A549 (cell line): Measurements from ENCODE around the gene FCRL4. TPM values are rescaled to one million over a fixed set of nuclear protein-coding genes. Genes with fewer than 3 reads are reported as not detected.

Experiments used
- ATAC-seq, 2 experiments: fragments of 200-7000 bp in 1 of 2; fragments of >200 bp in 1 of 2; cut with Nextera tagmentation in 1 of 2; cut with Tn5 transposase in 1 of 2; 3 replicates each; pipeline versions ENCODE4 v1.8.0 to v1.9.1; 2018 to 2020; ENCODE audit warnings: mild to moderate bottlenecking in 1 of 2, moderate library complexity in 1 of 2
- CTCF ChIA-PET: fragments of 300-600 bp; sonication (Branson Sonifier 250); formaldehyde crosslinking; extraction: SDS; loops from one replicate; lab custom pipeline; 2021; ENCODE audit warnings: antibody characterized with exemption, inconsistent platforms; lab: Yijun Ruan, JAX
- POLR2A ChIA-PET: fragments of 350-600 bp; formaldehyde crosslinking; extraction: SDS; loops from one replicate; lab custom pipeline; 2021; ENCODE audit warnings: antibody characterized with exemption, inconsistent platforms; lab: Yijun Ruan, JAX
- DNase-seq, 2 experiments: peaks; one replicate each; pipeline versions ENCODE4 v3.0.0 to v3.0.0-alpha.2; 2011 to 2016; ENCODE audit warnings: low read depth in 1 of 2, low spot score in 1 of 2
- FAIRE-seq: peaks from 2 replicates; lab custom pipeline; 2011; peaks lifted over from hg19 to GRCh38; lab: Jason Lieb, UNC
- H3K27ac ChIP-seq, 2 experiments: fragments of >200 bp; sonication (Bioruptor Twin); formaldehyde crosslinking; 3 replicates each; pipeline ENCODE4 v1.5.1; 2016 to 2017
- H3K4me1 ChIP-seq: fragments of >200 bp; sonication (Bioruptor Twin); formaldehyde crosslinking; 3 replicates; pipeline ENCODE4 v1.6.1; 2016
- H3K4me2 ChIP-seq: fragments of >200 bp; sonication (Bioruptor Twin); formaldehyde crosslinking; 3 replicates; pipeline ENCODE4 v1.6.1; 2016
- H3K4me3 ChIP-seq: fragments of >200 bp; sonication (Bioruptor Twin); formaldehyde crosslinking; 3 replicates; pipeline ENCODE4 v1.5.1; 2016
- H3K9me3 ChIP-seq: fragments of >200 bp; sonication (Bioruptor Twin); formaldehyde crosslinking; 3 replicates; pipeline ENCODE4 v1.6.1; 2016
- CEBPB ChIP-seq, 2 experiments: fragments of >200 bp in 1 of 2; sonication (Bioruptor Twin) in 1 of 2; formaldehyde crosslinking in 1 of 2; IDR thresholded peaks; 2 replicates each; pipeline ENCODE4 v1.6.1; 2012 to 2016
- EP300 ChIP-seq, 2 experiments: fragments of >200 bp; sonication (Bioruptor Twin); formaldehyde crosslinking; IDR thresholded peaks; 2 replicates in 1 of 2; 3 replicates in 1 of 2; pipeline ENCODE4 v1.6.1; 2016 to 2017
- ESRRA ChIP-seq: fragments of 150-350 bp; IDR thresholded peaks from 2 replicates; pipeline ENCODE4 v1.6.1; 2014; ENCODE audit warnings: mild to moderate bottlenecking, low read length, borderline replicate concordance
- GATA3 ChIP-seq: IDR thresholded peaks from 2 replicates; pipeline ENCODE4 v1.6.1; 2012; ENCODE audit warnings: borderline replicate concordance
- HEYL ChIP-seq: fragments of 250-450 bp; sonication (Bioruptor Pico); IDR thresholded peaks from 2 replicates; pipeline ENCODE4 v1.8.0; 2021; ENCODE audit warnings: mild to moderate bottlenecking, moderate library complexity
- HOXB13 ChIP-seq: fragments of 250-450 bp; sonication (Bioruptor Pico); IDR thresholded peaks from 2 replicates; pipeline ENCODE4 v1.5.0; 2020; ENCODE audit warnings: low read depth, mild to moderate bottlenecking, moderate library complexity
- KDM1A ChIP-seq: fragments of 200-600 bp; sonication (generic); IDR thresholded peaks from 2 replicates; pipeline ENCODE4 v1.6.1; 2016; ENCODE audit warnings: low read depth, mild to moderate bottlenecking
- KDM5A ChIP-seq: fragments of 200-600 bp; sonication (generic); IDR thresholded peaks from 2 replicates; pipeline ENCODE4 v1.6.1; 2016; ENCODE audit warnings: antibody characterized with exemption, mild to moderate bottlenecking
- MYC ChIP-seq: IDR thresholded peaks from 2 replicates; pipeline ENCODE4 v1.6.1; 2012; ENCODE audit warnings: mild to moderate bottlenecking, inconsistent platforms, low read length, improper control_type of control experiment, borderline replicate concordance
- NR3C1 ChIP-seq: fragments of >200 bp; sonication (Bioruptor Twin); formaldehyde crosslinking; IDR thresholded peaks from 3 replicates; pipeline ENCODE4 v1.6.1; 2017
- RARB ChIP-seq: fragments of 250-450 bp; sonication (Bioruptor Pico); IDR thresholded peaks from 2 replicates; pipeline ENCODE4 v1.8.0; 2021; ENCODE audit warnings: mild to moderate bottlenecking, moderate library complexity
- RCOR1 ChIP-seq: fragments of 150-350 bp; IDR thresholded peaks from 2 replicates; pipeline ENCODE4 v1.6.1; 2014; ENCODE audit warnings: antibody characterized with exemption, low read length, low read depth
- RNF2 ChIP-seq: fragments of 200-600 bp; sonication (generic); IDR thresholded peaks from 2 replicates; pipeline ENCODE4 v1.6.1; 2016; ENCODE audit warnings: low read depth, mild to moderate bottlenecking, antibody characterized with exemption, moderate library complexity, borderline replicate concordance
- SMC3 ChIP-seq: fragments of >200 bp; sonication (Bioruptor Twin); formaldehyde crosslinking; IDR thresholded peaks from 3 replicates; pipeline ENCODE4 v1.6.1; 2018; ENCODE audit warnings: inconsistent platforms
- SREBF2 ChIP-seq: fragments of 450-650 bp; IDR thresholded peaks from 2 replicates; pipeline ENCODE4 v1.6.1; 2014; ENCODE audit warnings: mild to moderate bottlenecking, moderate library complexity
- ZC3H11A ChIP-seq: fragments of 450-650 bp; IDR thresholded peaks from 2 replicates; pipeline ENCODE4 v1.6.1; 2014; ENCODE audit warnings: antibody characterized with exemption, mild to moderate bottlenecking
- WGBS: methylation state at CpG from one replicate; pipeline ENCODE4 v1.1.6; 2017; ENCODE audit errors: missing lambda C conversion rate; 5-methylcytosine and 5-hydroxymethylcytosine counted together
- polyA plus RNA-seq, 4 experiments: library from polyadenylated mRNA; depleted of rRNA in 3 of 4; stranded (reverse); fragments of >200 nt; fragmentation: RNase III in 1 of 4; extraction: RNeasy Plus Mini Kit Qiagen cat#74134 plus additional on column Dnase treatment in 1 of 4; gene quantifications; 2 replicates in 3 of 4; 3 replicates in 1 of 4; pipeline ENCODE4 v1.2.3, GENCODE V29; 2011 to 2017
- TF ChIP-seq, protein P1 (sequence below): fragments of 450-650 bp; IDR thresholded peaks from 2 replicates; pipeline ENCODE4 v1.6.1; 2014; ENCODE audit warnings: antibody characterized with exemption
- TF ChIP-seq, protein P2 (sequence below): IDR thresholded peaks from 2 replicates; pipeline ENCODE4 v1.6.1; 2012
- TF ChIP-seq, protein P3 (sequence below): fragments of 250-450 bp; sonication (Bioruptor Pico); IDR thresholded peaks from 2 replicates; pipeline ENCODE4 v1.5.0; 2020; ENCODE audit warnings: low read depth, mild to moderate bottlenecking, moderate library complexity
- TF ChIP-seq, protein P4 (sequence below): fragments of >200 bp; sonication (Bioruptor Twin); formaldehyde crosslinking; IDR thresholded peaks from 3 replicates; pipeline ENCODE4 v1.6.1; 2016
- TF ChIP-seq, protein P5 (sequence below): fragments of 200-600 bp; sonication (generic); IDR thresholded peaks from 2 replicates; pipeline ENCODE4 v1.6.1; 2016; ENCODE audit warnings: antibody characterized with exemption, mild to moderate bottlenecking, moderate library complexity

The FCRL4 gene
- polyA plus RNA-seq, 2 of the 4 experiments (the other 2 are of a cell fraction) = not detected

DNA sequence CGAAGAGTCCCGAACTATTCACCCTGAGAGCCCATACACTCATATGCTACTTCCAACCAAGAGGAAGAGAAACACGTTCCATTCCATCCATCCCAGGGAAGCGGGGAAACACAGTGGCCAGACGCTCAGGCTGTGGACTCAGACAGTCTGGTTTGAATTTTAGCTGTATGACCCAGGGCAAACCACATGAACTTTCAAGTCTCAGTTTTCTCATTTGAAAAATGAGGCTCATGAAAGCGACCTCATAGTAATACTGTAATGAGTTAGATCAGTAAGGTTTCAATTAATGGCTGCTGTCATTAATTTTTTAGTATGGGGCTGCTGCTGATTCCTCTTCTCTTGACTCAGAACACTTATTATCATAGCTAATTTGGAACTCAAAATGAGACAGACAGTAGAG is 1.5 kb downstream of the FCRL4 start:
- 0% methylated on average over 6 of the region's 6 CpGs for WGBS
- H3K4me3 ChIP-seq = no peak overlapping the region
- H3K27ac ChIP-seq = no peak overlapping the region
- TF ChIP-seq SMC3 (no peak), ZC3H11A (no peak), RNF2 (no peak), GATA3 (no peak), HOXB13 (CRISPR knock-in tag) (no peak), RARB (CRISPR knock-in tag) (no peak), HEYL (CRISPR knock-in tag) (no peak)
- TF ChIP-seq, protein P1, sequence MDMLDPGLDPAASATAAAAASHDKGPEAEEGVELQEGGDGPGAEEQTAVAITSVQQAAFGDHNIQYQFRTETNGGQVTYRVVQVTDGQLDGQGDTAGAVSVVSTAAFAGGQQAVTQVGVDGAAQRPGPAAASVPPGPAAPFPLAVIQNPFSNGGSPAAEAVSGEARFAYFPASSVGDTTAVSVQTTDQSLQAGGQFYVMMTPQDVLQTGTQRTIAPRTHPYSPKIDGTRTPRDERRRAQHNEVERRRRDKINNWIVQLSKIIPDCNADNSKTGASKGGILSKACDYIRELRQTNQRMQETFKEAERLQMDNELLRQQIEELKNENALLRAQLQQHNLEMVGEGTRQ = no peak
- TF ChIP-seq, protein P2, sequence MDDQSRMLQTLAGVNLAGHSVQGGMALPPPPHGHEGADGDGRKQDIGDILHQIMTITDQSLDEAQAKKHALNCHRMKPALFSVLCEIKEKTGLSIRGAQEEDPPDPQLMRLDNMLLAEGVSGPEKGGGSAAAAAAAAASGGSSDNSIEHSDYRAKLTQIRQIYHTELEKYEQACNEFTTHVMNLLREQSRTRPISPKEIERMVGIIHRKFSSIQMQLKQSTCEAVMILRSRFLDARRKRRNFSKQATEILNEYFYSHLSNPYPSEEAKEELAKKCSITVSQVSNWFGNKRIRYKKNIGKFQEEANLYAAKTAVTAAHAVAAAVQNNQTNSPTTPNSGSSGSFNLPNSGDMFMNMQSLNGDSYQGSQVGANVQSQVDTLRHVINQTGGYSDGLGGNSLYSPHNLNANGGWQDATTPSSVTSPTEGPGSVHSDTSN = no peak
- TF ChIP-seq, all 56 proteins: peak for 0
- CTCF ChIA-PET = no interaction called here
- no peak for FAIRE-seq
- no peaks in the 10 kb centered on the region for H3K4me1 ChIP-seq
- POLR2A ChIA-PET = no interaction called here
- H3K9me3 ChIP-seq = no peaks in the 10 kb centered on the region
- H3K4me2 ChIP-seq = no peak overlapping the region
- no peak for DNase-seq
- ATAC-seq = no peak

DNA sequence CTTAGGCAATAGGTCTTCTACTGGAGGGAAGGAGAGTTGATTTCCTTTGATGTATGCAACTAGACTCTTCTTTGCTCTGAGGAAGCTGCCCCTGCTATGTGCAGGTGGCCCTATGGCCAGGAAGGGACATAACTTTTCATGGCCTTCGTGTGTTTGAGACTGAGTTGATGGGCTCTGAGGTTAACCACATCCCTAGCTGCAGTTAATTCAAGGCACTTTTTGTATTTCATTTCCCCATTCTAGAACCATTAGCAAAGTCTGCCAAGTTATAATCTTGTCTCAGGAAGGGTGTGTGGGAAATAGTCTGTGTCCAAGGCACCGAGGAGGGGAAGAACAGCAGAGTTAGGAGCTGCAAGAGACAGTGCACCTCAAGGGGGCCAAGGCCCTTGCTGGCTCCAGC is 2.5 kb downstream of the FCRL4 start:
- Histone ChIP-seq H3K9me3 (no peaks in the 10 kb centered on the region), H3K27ac (no peak overlapping the region)
- POLR2A ChIA-PET = no interaction called here
- TF ChIP-seq SREBF2 (no peak), EP300 (IDR thresholded peaks at IDR 0.05) (no peak), ESRRA (no peak), KDM5A (no peak), NR3C1 (no peak), MYC (no peak), CEBPB (IDR thresholded peaks at IDR 0.05) (no peak), KDM1A (no peak)
- TF ChIP-seq, protein P3, sequence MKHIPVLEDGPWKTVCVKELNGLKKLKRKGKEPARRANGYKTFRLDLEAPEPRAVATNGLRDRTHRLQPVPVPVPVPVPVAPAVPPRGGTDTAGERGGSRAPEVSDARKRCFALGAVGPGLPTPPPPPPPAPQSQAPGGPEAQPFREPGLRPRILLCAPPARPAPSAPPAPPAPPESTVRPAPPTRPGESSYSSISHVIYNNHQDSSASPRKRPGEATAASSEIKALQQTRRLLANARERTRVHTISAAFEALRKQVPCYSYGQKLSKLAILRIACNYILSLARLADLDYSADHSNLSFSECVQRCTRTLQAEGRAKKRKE (CRISPR knock-in tag) = no peak
- TF ChIP-seq, protein P4, sequence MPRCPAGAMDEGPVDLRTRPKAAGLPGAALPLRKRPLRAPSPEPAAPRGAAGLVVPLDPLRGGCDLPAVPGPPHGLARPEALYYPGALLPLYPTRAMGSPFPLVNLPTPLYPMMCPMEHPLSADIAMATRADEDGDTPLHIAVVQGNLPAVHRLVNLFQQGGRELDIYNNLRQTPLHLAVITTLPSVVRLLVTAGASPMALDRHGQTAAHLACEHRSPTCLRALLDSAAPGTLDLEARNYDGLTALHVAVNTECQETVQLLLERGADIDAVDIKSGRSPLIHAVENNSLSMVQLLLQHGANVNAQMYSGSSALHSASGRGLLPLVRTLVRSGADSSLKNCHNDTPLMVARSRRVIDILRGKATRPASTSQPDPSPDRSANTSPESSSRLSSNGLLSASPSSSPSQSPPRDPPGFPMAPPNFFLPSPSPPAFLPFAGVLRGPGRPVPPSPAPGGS = no peak
- TF ChIP-seq, protein P1 = no peak
- TF ChIP-seq, all 56 proteins: peak for 0
- ATAC-seq = no peak
- 2% methylated on average over 2 of the region's 2 CpGs for WGBS
- no peak overlapping the region for H3K4me3 ChIP-seq
- no peak overlapping the region for H3K4me2 ChIP-seq
- no peak for FAIRE-seq
- CTCF ChIA-PET = interaction anchor here (2.2 kb wide), 1 partner anchor 15 kb away, joined by 20 read pairs; no protein-coding TSS in a partner anchor
- no peaks in the 10 kb centered on the region for H3K4me1 ChIP-seq
- DNase-seq = no peak

DNA sequence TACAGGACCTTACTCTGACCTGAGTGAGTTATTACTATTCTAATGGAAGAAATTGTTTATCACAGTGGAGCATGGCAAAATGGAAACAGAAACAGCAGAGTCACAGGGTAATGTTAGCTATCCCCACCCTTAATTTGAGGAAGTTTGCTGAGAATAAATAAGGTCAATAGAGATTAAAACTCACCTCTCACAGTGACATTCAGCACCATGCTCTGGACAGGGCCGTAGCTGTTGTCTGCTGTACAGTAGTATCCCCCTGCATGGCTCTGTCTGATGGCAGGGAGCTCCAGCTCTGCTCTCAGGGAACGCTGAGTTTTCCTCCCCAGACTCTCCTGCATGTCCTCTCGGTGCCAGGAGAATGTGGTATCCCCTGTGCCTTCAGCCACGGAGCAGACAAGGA is 11.9 kb downstream of the FCRL4 start:
- 5% methylated on average over 4 of the region's 4 CpGs for WGBS

More for the DNA sequence above, 11.9 kb downstream of the FCRL4 start:
- DNase-seq (no peak), FAIRE-seq (no peak)
- CTCF ChIA-PET = interaction anchor here (0.8 kb wide), 1 partner anchor 216 kb away, joined by 3 read pairs; no protein-coding TSS in a partner anchor
- TF ChIP-seq, protein P5, sequence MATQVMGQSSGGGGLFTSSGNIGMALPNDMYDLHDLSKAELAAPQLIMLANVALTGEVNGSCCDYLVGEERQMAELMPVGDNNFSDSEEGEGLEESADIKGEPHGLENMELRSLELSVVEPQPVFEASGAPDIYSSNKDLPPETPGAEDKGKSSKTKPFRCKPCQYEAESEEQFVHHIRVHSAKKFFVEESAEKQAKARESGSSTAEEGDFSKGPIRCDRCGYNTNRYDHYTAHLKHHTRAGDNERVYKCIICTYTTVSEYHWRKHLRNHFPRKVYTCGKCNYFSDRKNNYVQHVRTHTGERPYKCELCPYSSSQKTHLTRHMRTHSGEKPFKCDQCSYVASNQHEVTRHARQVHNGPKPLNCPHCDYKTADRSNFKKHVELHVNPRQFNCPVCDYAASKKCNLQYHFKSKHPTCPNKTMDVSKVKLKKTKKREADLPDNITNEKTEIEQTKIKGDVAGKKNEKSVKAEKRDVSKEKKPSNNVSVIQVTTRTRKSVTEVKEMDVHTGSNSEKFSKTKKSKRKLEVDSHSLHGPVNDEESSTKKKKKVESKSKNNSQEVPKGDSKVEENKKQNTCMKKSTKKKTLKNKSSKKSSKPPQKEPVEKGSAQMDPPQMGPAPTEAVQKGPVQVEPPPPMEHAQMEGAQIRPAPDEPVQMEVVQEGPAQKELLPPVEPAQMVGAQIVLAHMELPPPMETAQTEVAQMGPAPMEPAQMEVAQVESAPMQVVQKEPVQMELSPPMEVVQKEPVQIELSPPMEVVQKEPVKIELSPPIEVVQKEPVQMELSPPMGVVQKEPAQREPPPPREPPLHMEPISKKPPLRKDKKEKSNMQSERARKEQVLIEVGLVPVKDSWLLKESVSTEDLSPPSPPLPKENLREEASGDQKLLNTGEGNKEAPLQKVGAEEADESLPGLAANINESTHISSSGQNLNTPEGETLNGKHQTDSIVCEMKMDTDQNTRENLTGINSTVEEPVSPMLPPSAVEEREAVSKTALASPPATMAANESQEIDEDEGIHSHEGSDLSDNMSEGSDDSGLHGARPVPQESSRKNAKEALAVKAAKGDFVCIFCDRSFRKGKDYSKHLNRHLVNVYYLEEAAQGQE = peak; percentile 51; the same call in 1 of the 2 replicates
- no peak for TF ChIP-seq RCOR1
- TF ChIP-seq, all 56 proteins: peak for 1
- H3K4me1 ChIP-seq = no peaks in the 10 kb centered on the region
- no peak overlapping the region for H3K4me2 ChIP-seq
- H3K9me3 ChIP-seq = no peaks in the 10 kb centered on the region
- POLR2A ChIA-PET = no interaction called here
- H3K27ac ChIP-seq = no peak overlapping the region
- H3K4me3 ChIP-seq = no peak overlapping the region
- ATAC-seq = peak in 1 of 2 experiments; percentile 35; a peak in 1 of 6 replicates
